ENCODE measurements around the gene MIER1.

The MIER1 gene

DNA sequence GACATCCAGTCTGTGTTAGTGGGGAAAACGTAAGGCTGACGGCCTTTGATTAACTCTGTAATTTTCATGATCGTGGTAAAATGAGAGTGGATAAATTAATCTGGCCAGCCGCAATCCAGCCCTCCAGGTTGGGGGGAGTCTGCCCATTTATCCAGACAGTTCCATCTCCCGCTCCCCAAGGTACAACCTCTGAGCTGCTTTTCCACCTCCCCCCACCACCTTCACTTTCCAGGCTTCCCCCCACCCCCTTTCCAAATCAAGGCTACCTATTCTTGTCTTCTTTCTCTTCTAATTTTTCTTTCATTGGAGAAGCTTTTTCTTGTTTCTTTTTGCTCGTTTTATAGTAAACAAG is 6.0 kb downstream of the MIER1 start:
- TF ChIP-seq, protein P1, sequence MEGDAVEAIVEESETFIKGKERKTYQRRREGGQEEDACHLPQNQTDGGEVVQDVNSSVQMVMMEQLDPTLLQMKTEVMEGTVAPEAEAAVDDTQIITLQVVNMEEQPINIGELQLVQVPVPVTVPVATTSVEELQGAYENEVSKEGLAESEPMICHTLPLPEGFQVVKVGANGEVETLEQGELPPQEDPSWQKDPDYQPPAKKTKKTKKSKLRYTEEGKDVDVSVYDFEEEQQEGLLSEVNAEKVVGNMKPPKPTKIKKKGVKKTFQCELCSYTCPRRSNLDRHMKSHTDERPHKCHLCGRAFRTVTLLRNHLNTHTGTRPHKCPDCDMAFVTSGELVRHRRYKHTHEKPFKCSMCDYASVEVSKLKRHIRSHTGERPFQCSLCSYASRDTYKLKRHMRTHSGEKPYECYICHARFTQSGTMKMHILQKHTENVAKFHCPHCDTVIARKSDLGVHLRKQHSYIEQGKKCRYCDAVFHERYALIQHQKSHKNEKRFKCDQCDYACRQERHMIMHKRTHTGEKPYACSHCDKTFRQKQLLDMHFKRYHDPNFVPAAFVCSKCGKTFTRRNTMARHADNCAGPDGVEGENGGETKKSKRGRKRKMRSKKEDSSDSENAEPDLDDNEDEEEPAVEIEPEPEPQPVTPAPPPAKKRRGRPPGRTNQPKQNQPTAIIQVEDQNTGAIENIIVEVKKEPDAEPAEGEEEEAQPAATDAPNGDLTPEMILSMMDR (IDR thresholded peaks at IDR 0.05; ENCODE audit: unreplicated experiment in 3 of 3): no peak
- H3K4me1 Mint-ChIP-seq: peaks cover 35% of the 10 kb centered on the region
- peak overlapping the region; percentile 91 to 99 (median 92) for H3K4me3 Mint-ChIP-seq

GRCh38 chr1:66931590-66931989 is 6.8 kb downstream of the MIER1 start:
- no peaks in the 10 kb centered on the region for H3K27me3 Mint-ChIP-seq (ENCODE audit: low read depth)
- peak overlapping the region; percentile 66 to 93 (median 91) for H3K27ac Mint-ChIP-seq
- TF ChIP-seq, protein P1 (IDR thresholded peaks at IDR 0.05; ENCODE audit: unreplicated experiment in 3 of 3): no peak
- no peaks in the 10 kb centered on the region for H3K9me3 Mint-ChIP-seq
- H3K4me1 Mint-ChIP-seq: peaks cover 29% of the 10 kb centered on the region
- H3K4me3 Mint-ChIP-seq: peak overlapping the region; percentile 91 to 99 (median 92)
- no peaks in the 10 kb centered on the region for H3K36me3 Mint-ChIP-seq (ENCODE audit: low read depth)

More for the DNA sequence above, 6.0 kb downstream of the MIER1 start:
- no peaks in the 10 kb centered on the region for H3K9me3 Mint-ChIP-seq
- no peaks in the 10 kb centered on the region for H3K27me3 Mint-ChIP-seq (ENCODE audit: low read depth)
- H3K36me3 Mint-ChIP-seq (ENCODE audit: low read depth): no peaks in the 10 kb centered on the region
- peak overlapping the region; percentile 91 to 93 (median 92) for H3K27ac Mint-ChIP-seq

DNA sequence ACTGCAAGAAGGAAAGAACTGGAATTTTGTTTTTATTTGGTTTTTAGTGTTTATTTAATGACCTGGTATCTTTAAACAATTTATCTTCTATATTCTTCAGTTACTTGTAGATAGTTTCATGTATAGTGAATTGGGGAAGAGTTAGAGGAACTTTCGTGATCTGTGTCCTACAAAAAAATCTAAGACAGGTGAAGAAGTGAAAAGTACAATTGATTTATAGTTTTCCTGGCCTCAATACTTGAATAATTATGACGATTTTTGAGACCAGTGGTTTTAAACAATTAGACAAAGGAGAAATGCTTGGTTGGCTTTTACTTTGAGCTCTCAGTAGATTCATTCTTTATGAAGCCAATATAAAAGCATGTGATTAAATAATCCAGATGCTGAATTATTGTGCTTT is 7.5 kb downstream of the MIER1 start:
- no peaks in the 10 kb centered on the region for H3K27me3 Mint-ChIP-seq (ENCODE audit: low read depth)
- peak overlapping the region in 1 of 3 experiments; percentile 4 for H3K27ac Mint-ChIP-seq
- H3K9me3 Mint-ChIP-seq: no peaks in the 10 kb centered on the region
- peak overlapping the region; percentile 38 to 76 (median 39) for H3K4me3 Mint-ChIP-seq
- H3K36me3 Mint-ChIP-seq (ENCODE audit: low read depth): no peaks in the 10 kb centered on the region
- H3K4me1 Mint-ChIP-seq: peaks cover 29% of the 10 kb centered on the region
- TF ChIP-seq, protein P1 (IDR thresholded peaks at IDR 0.05; ENCODE audit: unreplicated experiment in 3 of 3): no peak

DNA sequence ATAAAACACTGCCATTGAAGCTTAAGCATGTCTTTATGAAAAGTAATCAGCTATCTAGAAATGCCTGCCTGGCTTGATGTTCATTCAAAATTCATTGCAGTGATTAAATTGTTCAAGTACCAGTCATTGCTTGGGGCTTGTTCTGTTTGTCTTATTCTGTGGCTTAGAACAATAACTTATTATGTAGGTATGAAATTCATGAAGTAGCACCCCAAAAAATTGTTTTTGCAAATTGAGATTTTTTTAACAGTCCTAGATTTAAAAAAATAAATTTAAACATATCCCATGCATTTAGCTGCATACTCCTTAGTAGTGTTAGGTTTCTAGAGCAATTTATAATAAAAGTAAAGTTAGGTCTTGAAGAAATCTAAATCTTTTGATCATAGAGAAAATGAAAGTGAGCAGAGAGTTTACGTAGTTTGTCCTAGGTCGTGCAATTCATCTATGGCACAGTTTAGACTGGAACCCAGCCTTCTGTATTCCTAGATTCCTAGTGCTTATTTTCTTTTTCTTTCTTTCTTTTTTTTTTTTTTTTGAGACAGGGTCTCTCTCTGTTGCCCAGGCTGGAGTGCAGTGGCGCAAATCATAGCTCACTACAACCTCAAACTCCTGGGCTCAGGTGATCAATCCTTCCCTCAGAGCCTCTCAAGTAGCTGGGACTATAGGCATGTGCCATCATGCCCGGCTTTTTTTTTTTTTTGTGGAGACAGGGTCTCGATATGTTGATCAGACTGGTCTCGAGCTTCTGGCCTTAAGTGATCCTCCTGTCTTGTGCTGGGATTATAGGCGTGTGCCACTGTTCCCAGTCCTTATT is 9.3 kb downstream of the MIER1 start:
- H3K27ac Mint-ChIP-seq: no peak overlapping the region
- H3K4me1 Mint-ChIP-seq: peaks cover 29% of the 10 kb centered on the region
- H3K9me3 Mint-ChIP-seq: no peaks in the 10 kb centered on the region
- H3K4me3 Mint-ChIP-seq: no peak overlapping the region
- no peaks in the 10 kb centered on the region for H3K27me3 Mint-ChIP-seq (ENCODE audit: low read depth)
- TF ChIP-seq, protein P1 (IDR thresholded peaks at IDR 0.05; ENCODE audit: unreplicated experiment in 3 of 3): no peak
- no peaks in the 10 kb centered on the region for H3K36me3 Mint-ChIP-seq (ENCODE audit: low read depth)

GRCh38 chr1:66937529-66938234 is 12.9 kb downstream of the MIER1 start:
- H3K27ac Mint-ChIP-seq: no peak overlapping the region
- H3K36me3 Mint-ChIP-seq (ENCODE audit: low read depth): peaks cover 14% of the 10 kb centered on the region
- peaks cover 5% of the 10 kb centered on the region for H3K4me1 Mint-ChIP-seq
- H3K9me3 Mint-ChIP-seq: no peaks in the 10 kb centered on the region
- TF ChIP-seq, protein P1 (IDR thresholded peaks at IDR 0.05; ENCODE audit: unreplicated experiment in 3 of 3): no peak
- H3K27me3 Mint-ChIP-seq (ENCODE audit: low read depth): no peaks in the 10 kb centered on the region
- H3K4me3 Mint-ChIP-seq: no peak overlapping the region
